HG03039 (cell line): Measurements from ENCODE around the gene EPHA8.

Experiments
- ATAC-seq: cut with Tn5 transposase; IDR thresholded peaks from one replicate; pipeline ENCODE4 v1.9.1; 2021; ENCODE audit warnings: mild to moderate bottlenecking, moderate library complexity; ENCODE audit not compliant: unreplicated experiment

The EPHA8 gene

GRCh38 chr1:22638476-22639234 is 75.4 kb downstream of the EPHA8 start:
- no peak for ATAC-seq

GRCh38 chr1:22639286-22639685 is 76.0 kb downstream of the EPHA8 start:
- no peak for ATAC-seq

- ATAC-seq = no peak
These were observed 78.0 kb downstream of the EPHA8 start for GRCh38 chr1:22641247-22641646.

- no peak for ATAC-seq
These were observed 78.8 kb downstream of the EPHA8 start for GRCh38 chr1:22641906-22642636.

GRCh38 chr1:22643381-22643780 is 80.1 kb downstream of the EPHA8 start, which contains the start of gene C1QC:
C1QC (plus strand) TSS chr1:22643633; CDS start chr1:22644024, 391 bp downstream.
- no peak for ATAC-seq

GRCh38 chr1:22643928-22644327 is 80.6 kb downstream of the EPHA8 start:
- no peak for ATAC-seq

- no peak for ATAC-seq
These were observed 82.6 kb downstream of the EPHA8 start for GRCh38 chr1:22645931-22646330.

GRCh38 chr1:22646384-22646783 is 83.1 kb downstream of the EPHA8 start:
- ATAC-seq = no peak

GRCh38 chr1:22650089-22650693 is 86.9 kb downstream of the EPHA8 start:
- ATAC-seq = no peak

GRCh38 chr1:22651941-22652856 is 88.9 kb downstream of the EPHA8 start:
- ATAC-seq = no peak

- ATAC-seq = no peak
These were observed 89.6 kb downstream of the EPHA8 start, which contains the start of gene C1QB for GRCh38 chr1:22652881-22653316. C1QB (plus strand) TSS chr1:22653236; CDS start chr1:22659463, 6,227 bp downstream.
